ENCODE measurements around the gene ZNF500.

Gene ZNF500

DNA sequence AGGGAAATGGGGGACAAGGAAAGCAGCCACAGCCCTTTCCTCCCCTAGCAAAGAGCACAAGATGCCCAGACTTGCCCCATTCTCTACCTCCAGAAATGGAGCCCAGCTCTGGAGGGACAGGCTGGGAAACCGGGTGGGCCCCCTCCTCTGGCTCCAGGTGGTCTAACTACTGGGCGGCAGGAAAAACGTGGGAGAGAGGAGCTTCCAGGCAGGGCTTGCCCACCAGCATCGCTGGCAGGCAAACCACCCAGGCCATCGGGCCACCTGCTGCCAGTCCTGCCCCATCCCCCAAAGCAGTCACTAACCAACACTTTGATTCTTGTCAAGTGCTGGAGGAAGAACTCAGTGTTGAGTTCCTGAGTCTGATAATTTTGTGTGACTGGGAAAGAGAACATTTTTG is 48.5 kb downstream of the ZNF500 start:
- Histone ChIP-seq H3K4me3 (no peak overlapping the region), H3K4me2 (0 out of 2 replicates have a peak overlapping the region, but pooled peaks have one; percentile 18), H3K27ac (peak overlapping the region; percentile 5; the same call in 1 of the 2 replicates), H3K27me3 (no peaks in the 10 kb centered on the region), H3K4me1 (peaks cover 14% of the 10 kb centered on the region; the same call in 1 of the 2 replicates), H3K9me3 (no peaks in the 10 kb centered on the region), H4K20me1 (peaks cover 10% of the 10 kb centered on the region; the same call in 1 of the 2 replicates), H3K9ac (0 out of 2 replicates have a peak overlapping the region, but pooled peaks have one; percentile 29), H3K36me3 (peaks cover 45% of the 10 kb centered on the region)
- TF ChIP-seq Cebpa-rat (IDR thresholded peaks at IDR 0.05), result no peak

GRCh38 chr16:4714996-4715395 is 52.0 kb downstream of the ZNF500 start:
- H3K36me3 ChIP-seq, result peaks cover 57% of the 10 kb centered on the region
- H3K4me2 ChIP-seq, result no peak overlapping the region
- H3K9me3 ChIP-seq, result no peaks in the 10 kb centered on the region

DNA sequence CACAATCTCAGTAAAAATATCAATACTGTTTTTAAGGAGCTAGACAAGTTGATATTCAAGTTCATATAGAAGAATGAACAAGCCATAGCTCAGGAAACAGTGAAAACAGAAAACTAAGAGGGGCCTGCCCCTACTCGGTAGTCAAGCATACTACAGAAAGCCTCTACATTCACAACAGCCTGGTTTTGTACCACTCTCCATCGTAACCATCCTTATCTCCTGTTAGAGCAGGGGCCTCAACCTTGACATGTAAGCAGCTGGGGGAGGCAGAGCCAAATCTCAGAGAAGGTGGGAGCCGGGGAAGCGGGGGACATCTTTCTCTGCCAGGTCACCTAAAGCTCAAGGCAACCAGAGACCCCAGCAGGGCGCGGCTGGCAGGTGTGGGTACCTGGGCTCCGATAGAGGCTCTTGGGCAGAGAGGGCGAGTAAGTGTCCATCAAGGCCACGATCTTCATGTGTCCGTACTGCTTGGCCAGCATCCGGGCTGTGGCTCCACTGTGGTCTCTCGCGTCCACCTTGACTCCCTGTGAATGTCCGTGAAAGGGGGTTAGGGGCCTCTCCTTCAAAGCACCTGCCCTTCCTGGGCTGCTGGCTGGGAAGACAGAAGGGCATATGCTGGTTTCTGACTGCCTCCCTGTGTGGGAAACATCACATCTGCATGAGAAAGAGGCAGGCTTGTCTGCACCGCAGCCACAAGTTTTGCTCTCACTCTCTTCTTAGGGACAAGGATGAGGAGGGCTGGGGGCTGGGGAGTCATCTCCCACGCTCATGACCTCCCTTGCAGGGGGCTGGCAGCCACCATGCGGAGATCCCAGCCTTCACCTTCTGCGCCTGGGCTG is 53.1 kb downstream of the ZNF500 start:
- Histone ChIP-seq H3K27ac (no peak overlapping the region), H3K4me3 (no peak overlapping the region), H3K4me1 (peaks cover 6% of the 10 kb centered on the region; the same call in 1 of the 2 replicates), H4K20me1 (peaks cover 7% of the 10 kb centered on the region; the same call in 1 of the 2 replicates), H3K9ac (no peak overlapping the region), H3K36me3 (peaks cover 68% of the 10 kb centered on the region), H3K4me2 (no peak overlapping the region), H3K9me3 (no peaks in the 10 kb centered on the region), H3K27me3 (no peaks in the 10 kb centered on the region)
- no peak for TF ChIP-seq Cebpa-rat (IDR thresholded peaks at IDR 0.05)

More at GRCh38 chr16:4714996-4715395, 52.0 kb downstream of the ZNF500 start:
- H3K4me3 ChIP-seq, result no peak overlapping the region
- no peak overlapping the region for H3K9ac ChIP-seq
- H3K4me1 ChIP-seq, result peaks cover 14% of the 10 kb centered on the region; the same call in 1 of the 2 replicates
- peaks cover 10% of the 10 kb centered on the region; the same call in 1 of the 2 replicates for H4K20me1 ChIP-seq
- no peak for TF ChIP-seq Cebpa-rat (IDR thresholded peaks at IDR 0.05)
- H3K27me3 ChIP-seq, result no peaks in the 10 kb centered on the region
- no peak overlapping the region for H3K27ac ChIP-seq

GRCh38 chr16:4709481-4709880 is 57.5 kb downstream of the ZNF500 start:
- no peaks in the 10 kb centered on the region for H3K27me3 ChIP-seq
- peaks cover 80% of the 10 kb centered on the region for H3K36me3 ChIP-seq
- H3K9ac ChIP-seq, result no peak overlapping the region
- no peak for TF ChIP-seq Cebpa-rat (IDR thresholded peaks at IDR 0.05)
- no peaks in the 10 kb centered on the region for H3K4me1 ChIP-seq
- no peak overlapping the region for H3K4me2 ChIP-seq
- no peaks in the 10 kb centered on the region for H4K20me1 ChIP-seq
- no peaks in the 10 kb centered on the region for H3K9me3 ChIP-seq
- no peak overlapping the region for H3K27ac ChIP-seq
- no peak overlapping the region for H3K4me3 ChIP-seq

DNA sequence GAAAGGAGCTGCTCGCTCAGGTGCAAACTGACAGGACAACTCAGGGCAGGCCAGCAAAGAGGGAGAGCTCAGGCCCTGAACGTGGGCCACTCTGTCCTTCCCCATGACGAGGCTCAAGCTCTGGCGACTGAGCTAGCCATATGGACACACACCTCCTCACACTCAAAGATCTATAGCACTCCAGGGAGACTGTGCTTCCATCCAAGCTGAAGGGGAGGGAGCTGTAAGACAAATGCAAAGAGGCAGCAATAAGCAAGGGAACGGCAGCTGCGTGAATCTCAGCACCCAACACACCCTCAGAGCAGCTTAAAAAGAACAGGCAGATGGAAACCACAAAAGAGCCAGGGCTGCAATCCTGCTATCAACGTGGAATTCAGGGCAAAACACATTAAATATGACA is 60.1 kb downstream of the ZNF500 start:
- Histone ChIP-seq H3K9ac (0 out of 2 replicates have a peak overlapping the region, but pooled peaks have one; percentile 34), H3K9me3 (no peaks in the 10 kb centered on the region), H3K4me3 (no peak overlapping the region), H3K36me3 (peaks cover 81% of the 10 kb centered on the region), H3K27me3 (no peaks in the 10 kb centered on the region), H4K20me1 (no peaks in the 10 kb centered on the region), H3K27ac (no peak overlapping the region), H3K4me2 (no peak overlapping the region), H3K4me1 (peaks cover 5% of the 10 kb centered on the region; the same call in 1 of the 2 replicates)
- TF ChIP-seq Cebpa-rat (IDR thresholded peaks at IDR 0.05), result no peak

GRCh38 chr16:4704913-4705312 is 62.0 kb downstream of the ZNF500 start:
- Histone ChIP-seq H3K27ac (no peak overlapping the region), H3K27me3 (no peaks in the 10 kb centered on the region), H3K36me3 (peaks cover 82% of the 10 kb centered on the region), H3K9me3 (no peaks in the 10 kb centered on the region), H4K20me1 (no peaks in the 10 kb centered on the region), H3K9ac (no peak overlapping the region), H3K4me2 (no peak overlapping the region), H3K4me1 (peaks cover 5% of the 10 kb centered on the region; the same call in 1 of the 2 replicates), H3K4me3 (no peak overlapping the region)
- no peak for TF ChIP-seq Cebpa-rat (IDR thresholded peaks at IDR 0.05)

- H3K27ac ChIP-seq, result no peak overlapping the region
- no peak for TF ChIP-seq Cebpa-rat (IDR thresholded peaks at IDR 0.05)
- no peak overlapping the region for H3K4me2 ChIP-seq
- H3K9me3 ChIP-seq, result no peaks in the 10 kb centered on the region
- H3K4me3 ChIP-seq, result no peak overlapping the region
- peaks cover 5% of the 10 kb centered on the region; the same call in 1 of the 2 replicates for H3K4me1 ChIP-seq
- no peaks in the 10 kb centered on the region for H4K20me1 ChIP-seq
- H3K36me3 ChIP-seq, result peaks cover 82% of the 10 kb centered on the region
- H3K27me3 ChIP-seq, result no peaks in the 10 kb centered on the region
- no peak overlapping the region for H3K9ac ChIP-seq
Measured at GRCh38 chr16:4704491-4704890, 62.5 kb downstream of the ZNF500 start.

- 0 out of 2 replicates have a peak overlapping the region, but pooled peaks have one; percentile 4 for H3K4me2 ChIP-seq
- H3K4me3 ChIP-seq, result no peak overlapping the region
- TF ChIP-seq Cebpa-rat (IDR thresholded peaks at IDR 0.05), result no peak
- no peaks in the 10 kb centered on the region for H3K27me3 ChIP-seq
- peaks cover 82% of the 10 kb centered on the region for H3K36me3 ChIP-seq
- no peaks in the 10 kb centered on the region for H4K20me1 ChIP-seq
- no peak overlapping the region for H3K27ac ChIP-seq
- H3K9me3 ChIP-seq, result no peaks in the 10 kb centered on the region
- H3K4me1 ChIP-seq, result peaks cover 5% of the 10 kb centered on the region; the same call in 1 of the 2 replicates
- H3K9ac ChIP-seq, result no peak overlapping the region
Measured at GRCh38 chr16:4703906-4704305, 63.1 kb downstream of the ZNF500 start.

- H3K9me3 ChIP-seq, result no peaks in the 10 kb centered on the region
- H3K27ac ChIP-seq, result no peak overlapping the region
- H4K20me1 ChIP-seq, result peaks cover 8% of the 10 kb centered on the region; the same call in 1 of the 2 replicates
- no peak overlapping the region for H3K9ac ChIP-seq
- H3K27me3 ChIP-seq, result no peaks in the 10 kb centered on the region
- no peak overlapping the region for H3K4me2 ChIP-seq
- H3K36me3 ChIP-seq, result peaks cover 92% of the 10 kb centered on the region
- H3K4me3 ChIP-seq, result no peak overlapping the region
- H3K4me1 ChIP-seq, result peaks cover 5% of the 10 kb centered on the region; the same call in 1 of the 2 replicates
- no peak for TF ChIP-seq Cebpa-rat (IDR thresholded peaks at IDR 0.05)
Measured at GRCh38 chr16:4702466-4702808, 64.5 kb downstream of the ZNF500 start.
